ENCODE results near the gene NDUFAF8.

The NDUFAF8 gene

GRCh38 chr17:81200695-81201580 lies 38.2 kb upstream of the NDUFAF8 start:
- no peak overlapping the region for H3K4me3 ChIP-seq (ENCODE audit: low read depth, low read length)

GRCh38 chr17:81202318-81202717 lies 36.8 kb upstream of the NDUFAF8 start:
- no peak overlapping the region for H3K4me3 ChIP-seq (ENCODE audit: low read depth, low read length)

- H3K4me3 ChIP-seq (ENCODE audit: low read depth, low read length): no peak overlapping the region
Observed at GRCh38 chr17:81203136-81203535, 36.0 kb upstream of the NDUFAF8 start.

- H3K4me3 ChIP-seq (ENCODE audit: low read depth, low read length): no peak overlapping the region
Observed at GRCh38 chr17:81204578-81204977, 34.5 kb upstream of the NDUFAF8 start.

- no peak overlapping the region for H3K4me3 ChIP-seq (ENCODE audit: low read depth, low read length)
Observed at GRCh38 chr17:81206166-81206565, 33.0 kb upstream of the NDUFAF8 start.

- H3K4me3 ChIP-seq (ENCODE audit: low read depth, low read length): no peak overlapping the region
Observed at GRCh38 chr17:81206657-81207056, 32.5 kb upstream of the NDUFAF8 start.

- no peak overlapping the region for H3K4me3 ChIP-seq (ENCODE audit: low read depth, low read length)
Observed at GRCh38 chr17:81207610-81208581, 31.2 kb upstream of the NDUFAF8 start.

- H3K4me3 ChIP-seq (ENCODE audit: low read depth, low read length): no peak overlapping the region
Observed at GRCh38 chr17:81208651-81209050, 30.5 kb upstream of the NDUFAF8 start.

GRCh38 chr17:81209141-81209540 lies 30.0 kb upstream of the NDUFAF8 start:
- H3K4me3 ChIP-seq (ENCODE audit: low read depth, low read length): no peak overlapping the region

GRCh38 chr17:81210466-81210865 lies 28.7 kb upstream of the NDUFAF8 start:
- no peak overlapping the region for H3K4me3 ChIP-seq (ENCODE audit: low read depth, low read length)

- H3K4me3 ChIP-seq (ENCODE audit: low read depth, low read length): no peak overlapping the region
Observed at GRCh38 chr17:81210868-81211267, 28.2 kb upstream of the NDUFAF8 start.

GRCh38 chr17:81212365-81212764 lies 26.8 kb upstream of the NDUFAF8 start:
- H3K4me3 ChIP-seq (ENCODE audit: low read depth, low read length): no peak overlapping the region

- H3K4me3 ChIP-seq (ENCODE audit: low read depth, low read length): no peak overlapping the region
Observed at GRCh38 chr17:81213978-81214377, 25.1 kb upstream of the NDUFAF8 start.

- H3K4me3 ChIP-seq (ENCODE audit: low read depth, low read length): no peak overlapping the region
Observed at GRCh38 chr17:81217491-81217890, 21.6 kb upstream of the NDUFAF8 start.

GRCh38 chr17:81218459-81218858 lies 20.7 kb upstream of the NDUFAF8 start:
- H3K4me3 ChIP-seq (ENCODE audit: low read depth, low read length): no peak overlapping the region

- H3K4me3 ChIP-seq (ENCODE audit: low read depth, low read length): no peak overlapping the region
Observed at GRCh38 chr17:81218991-81219390, 20.1 kb upstream of the NDUFAF8 start.

- H3K4me3 ChIP-seq (ENCODE audit: low read depth, low read length): no peak overlapping the region
Observed at GRCh38 chr17:81219476-81220180, 19.5 kb upstream of the NDUFAF8 start.

- H3K4me3 ChIP-seq (ENCODE audit: low read depth, low read length): no peak overlapping the region
Observed at GRCh38 chr17:81221371-81221841, 17.7 kb upstream of the NDUFAF8 start.

GRCh38 chr17:81221842-81222619 lies 17.1 kb upstream of the NDUFAF8 start:
- H3K4me3 ChIP-seq (ENCODE audit: low read depth, low read length): peak overlapping the region; percentile 67

GRCh38 chr17:81222620-81222905 lies 16.6 kb upstream of the NDUFAF8 start:
- peak overlapping the region; percentile 67 for H3K4me3 ChIP-seq (ENCODE audit: low read depth, low read length)
